HCT116 (cell line): Measurements from ENCODE around the gene DNMT3A. TPM values are rescaled to one million over a fixed set of nuclear protein-coding genes. Genes with fewer than 3 reads are reported as not detected.

Source experiments
- ATAC-seq: fragments of 200-7000 bp; cut with Tn5 transposase; 2 replicates; pipeline ENCODE4 v1.9.1; 2020; ENCODE audit warnings: mild to moderate bottlenecking, moderate library complexity
- BruUV-seq: library from RNA; stranded (reverse); fragments of 400-500 nt; replicated peaks from 2 replicates; lab custom pipeline; 2021; lab: Mats Ljungman, UMichigan
- CTCF ChIA-PET: fragments of 300-600 bp; sonication (Branson Sonifier 250); formaldehyde crosslinking; loops from one replicate; lab custom pipeline; 2021; ENCODE audit warnings: antibody characterized with exemption; lab: Charles Lee
- POLR2A ChIA-PET: fragments of 300-600, 350-600 bp; sonication (Branson Sonifier 250); formaldehyde crosslinking; loops from one replicate; lab custom pipeline; 2021; ENCODE audit warnings: antibody characterized with exemption; lab: Charles Lee
- RAD21 ChIA-PET, 2 experiments: fragments of 300-600 bp; sonication (Branson Sonifier 250); formaldehyde crosslinking; loops; one replicate each; lab custom pipeline; 2023; ENCODE audit warnings: low total read pairs in 2 of 2; ENCODE audit not compliant: uncharacterized antibody in 2 of 2, unreplicated experiment in 2 of 2, low non-redundant PET in 1 of 2; lab: Charles Lee
- DNase-seq: peaks from one replicate; pipeline ENCODE4 v3.0.0-alpha.2; 2010; ENCODE audit warnings: low read depth, low spot score
- H2AFZ ChIP-seq: fragments of 200-600 bp; shearing (Covaris generic), sonication (generic); 2 replicates; pipeline ENCODE4 v1.6.1; 2017; ENCODE audit warnings: low read depth, mixed run types, mixed read lengths, antibody characterized with exemption, low read length; ENCODE audit not compliant: poor library complexity, severe bottlenecking
- H3K27ac ChIP-seq: 2 replicates; pipeline ENCODE4 v1.5.1; 2012; ENCODE audit warnings: low read depth, low read length
- H3K27me3 ChIP-seq: fragments of 200-600 bp; sonication (generic); 2 replicates; pipeline ENCODE4 v1.6.1; 2016; ENCODE audit warnings: mixed run types, low read length, mixed read lengths; ENCODE audit not compliant: insufficient read depth
- H3K36me3 ChIP-seq, 2 experiments: fragments of 200-500 bp in 1 of 2; fragments of 200-600 bp in 1 of 2; sonication (Bioruptor generic) in 1 of 2; sonication (generic) in 1 of 2; 2 replicates each; pipeline versions ENCODE4 v1.5.1 to v1.6.1; 2014 to 2016; ENCODE audit warnings: low read length in 2 of 2, inconsistent platforms in 1 of 2, mixed read lengths in 1 of 2, mixed run types in 1 of 2; ENCODE audit not compliant: insufficient read depth in 2 of 2, control insufficient read depth in 1 of 2
- H3K4me1 ChIP-seq, 2 experiments: fragments of 200-600 bp in 1 of 2; sonication (generic) in 1 of 2; 2 replicates each; pipeline versions ENCODE4 v1.5.1 to v1.6.1; 2012 to 2017; ENCODE audit warnings: low read length in 2 of 2, inconsistent platforms in 1 of 2, mild to moderate bottlenecking in 1 of 2, mixed read lengths in 1 of 2, mixed run types in 1 of 2, moderate library complexity in 1 of 2; ENCODE audit not compliant: insufficient read depth in 2 of 2, control insufficient read depth in 1 of 2
- H3K4me2 ChIP-seq: fragments of 200-600 bp; sonication (generic); 2 replicates; pipeline ENCODE4 v1.6.1; 2017; ENCODE audit warnings: mixed run types, low read length, mixed read lengths
- H3K4me3 ChIP-seq, 2 experiments: fragments of 200-600 bp in 1 of 2; sonication (generic) in 1 of 2; replicated peaks in 1 of 2; 2 replicates each; pipeline ENCODE4 v1.5.1; 2011 to 2016; ENCODE audit warnings: low read length in 2 of 2, control low read depth in 1 of 2, low read depth in 1 of 2, mild to moderate bottlenecking in 1 of 2, mixed read lengths in 1 of 2, mixed run types in 1 of 2
- H3K79me2 ChIP-seq: fragments of 200-600 bp; sonication (generic); 2 replicates; pipeline ENCODE4 v1.6.1; 2017; ENCODE audit warnings: mild to moderate bottlenecking, mixed run types, low read length, moderate library complexity, mixed read lengths; ENCODE audit not compliant: insufficient read depth
- H3K9ac ChIP-seq: fragments of 200-600 bp; sonication (generic); 2 replicates; pipeline ENCODE4 v1.6.1; 2016; ENCODE audit warnings: low read length, mixed read lengths
- H3K9me2 ChIP-seq: fragments of 200-600 bp; sonication (generic), shearing (Covaris generic); 2 replicates; pipeline ENCODE4 v1.6.1; 2017; ENCODE audit warnings: mixed run types, mild to moderate bottlenecking, moderate library complexity; ENCODE audit not compliant: insufficient read depth
- H3K9me3 ChIP-seq, 2 experiments: fragments of 200-500 bp in 1 of 2; fragments of 200-600 bp in 1 of 2; sonication (Bioruptor generic) in 1 of 2; sonication (generic) in 1 of 2; 2 replicates each; pipeline ENCODE4 v1.6.1; 2014 to 2017; ENCODE audit warnings: low read length in 2 of 2, mixed read lengths in 2 of 2, inconsistent platforms in 1 of 2, low read depth in 1 of 2, mild to moderate bottlenecking in 1 of 2, mixed run types in 1 of 2, moderate library complexity in 1 of 2; ENCODE audit not compliant: control insufficient read depth in 1 of 2, insufficient read depth in 1 of 2
- H4K20me1 ChIP-seq: fragments of 200-600 bp; sonication (generic), shearing (Covaris generic); 2 replicates; pipeline ENCODE4 v1.6.1; 2017; ENCODE audit warnings: mixed run types, mild to moderate bottlenecking, moderate library complexity; ENCODE audit not compliant: insufficient read depth
- CBX3 ChIP-seq: IDR thresholded peaks from 2 replicates; pipeline ENCODE4 v1.6.1; 2012; ENCODE audit warnings: low read depth
- CEBPB ChIP-seq: IDR thresholded peaks from 2 replicates; pipeline ENCODE4 v1.6.1; 2012; ENCODE audit warnings: low read depth
- EGR1 ChIP-seq: IDR thresholded peaks from 2 replicates; pipeline ENCODE4 v1.6.1; 2012; ENCODE audit warnings: low read depth
- ELF1 ChIP-seq: IDR thresholded peaks from 2 replicates; pipeline ENCODE4 v1.6.1; 2012; ENCODE audit warnings: low read depth, borderline replicate concordance
- EZH2 ChIP-seq: fragments of 200-600 bp; sonication (generic); IDR thresholded peaks from 2 replicates; pipeline ENCODE4 v1.6.1; 2017; ENCODE audit warnings: antibody characterized with exemption, mixed run types
- EZH2phosphoT487 ChIP-seq: fragments of 200-600 bp; IDR thresholded peaks from 2 replicates; pipeline ENCODE4 v1.6.1; 2018; ENCODE audit warnings: antibody characterized with exemption, borderline replicate concordance
- POLR2AphosphoS5 ChIP-seq: IDR thresholded peaks from 2 replicates; pipeline ENCODE4 v1.6.1; 2011; ENCODE audit warnings: mild to moderate bottlenecking, low read depth, low read length, moderate library complexity
- RAD21 ChIP-seq: IDR thresholded peaks from 2 replicates; pipeline ENCODE4 v1.6.1; 2012; ENCODE audit warnings: low read depth, mild to moderate bottlenecking
- SP1 ChIP-seq: IDR thresholded peaks from 2 replicates; pipeline ENCODE4 v1.6.1; 2012; ENCODE audit warnings: low read depth
- YY1 ChIP-seq: IDR thresholded peaks from 2 replicates; pipeline ENCODE4 v1.6.1; 2011; ENCODE audit warnings: low read length, low read depth, moderate library complexity, mild to moderate bottlenecking; ENCODE audit not compliant: insufficient replicate concordance; ENCODE audit errors: extremely low read depth
- ZNF274 ChIP-seq: fragments of 200-500 bp; sonication (Bioruptor generic); IDR thresholded peaks from 2 replicates; pipeline ENCODE4 v1.6.1; 2014; ENCODE audit warnings: mild to moderate bottlenecking, low read depth, low read length, inconsistent platforms
- intact Hi-C: fragments of 100-400 bp; cut with micrococcal nuclease; formaldehyde crosslinking; loops from 2 replicates; pipeline ENCODE4 v1.10.0; 2022
- total RNA-seq: library from RNA; stranded (reverse); gene quantifications from one replicate; pipeline ENCODE4 v1.2.1, GENCODE V29; 2021; ENCODE audit not compliant: unreplicated experiment
- TF ChIP-seq, protein P1 (sequence below): IDR thresholded peaks from 2 replicates; pipeline ENCODE4 v1.6.1; 2012
- TF ChIP-seq, protein P2 (sequence below): IDR thresholded peaks from 2 replicates; pipeline ENCODE4 v1.6.1; 2011; ENCODE audit warnings: mild to moderate bottlenecking, low read length, moderate library complexity; ENCODE audit not compliant: insufficient replicate concordance; ENCODE audit errors: extremely low read depth
- TF ChIP-seq, protein P3 (sequence below): IDR thresholded peaks from 2 replicates; pipeline ENCODE4 v1.6.1; 2012; ENCODE audit warnings: low read depth
- TF ChIP-seq, protein P4 (sequence below), 3 experiments: fragments of 200-600 bp in 1 of 3; sonication (generic) in 1 of 3; IDR thresholded peaks in 2 of 3; conservative IDR thresholded peaks in 1 of 3; 2 replicates each; pipeline ENCODE4 v1.5.1; 2012 to 2017; ENCODE audit warnings: low read depth in 2 of 3, low read length in 2 of 3, antibody characterized with exemption in 1 of 3, borderline replicate concordance in 1 of 3, control low read depth in 1 of 3, mild to moderate bottlenecking in 1 of 3, mixed read lengths in 1 of 3, mixed run types in 1 of 3, moderate library complexity in 1 of 3; ENCODE audit not compliant: insufficient read depth in 1 of 3

The DNMT3A gene
- total RNA-seq, 1 experiment from 2014 or later: 14.3 TPM

DNA sequence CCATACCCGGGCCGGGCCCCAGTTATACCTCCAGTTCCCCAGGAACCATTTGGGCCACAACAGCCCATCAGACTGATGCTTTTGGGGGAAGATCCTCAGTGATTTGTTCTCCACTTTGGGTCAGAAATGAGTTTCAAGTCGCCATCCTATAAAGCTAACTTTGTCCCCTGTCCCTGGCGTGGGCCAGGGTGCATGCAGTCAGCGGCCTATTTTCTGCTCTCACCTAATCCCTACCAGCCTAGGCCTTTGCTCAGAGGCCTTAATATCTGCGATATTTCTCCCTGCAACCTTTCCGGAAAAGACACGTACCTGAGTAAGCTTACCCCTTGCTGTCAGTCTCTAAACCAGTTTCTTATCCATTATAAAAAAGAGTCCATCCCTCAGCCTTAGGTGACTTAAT, 7.2 kb downstream of the DNMT3A start:
- ChIA-PET CTCF (no interaction called here), RAD21 (no interaction called here), POLR2A (no interaction called here)
- Histone ChIP-seq H3K4me1 (no peaks in the 10 kb centered on the region), H3K27me3 (no peaks in the 10 kb centered on the region), H3K27ac (no peak overlapping the region), H3K9me3 (no peaks in the 10 kb centered on the region), H3K9ac (no peak overlapping the region), H3K9me2 (no peaks in the 10 kb centered on the region), H3K36me3 (no peaks in the 10 kb centered on the region), H2AFZ (no peak overlapping the region), H3K4me2 (no peak overlapping the region), H4K20me1 (no peaks in the 10 kb centered on the region), H3K79me2 (peaks cover 9% of the 10 kb centered on the region; the same call in 1 of the 2 replicates), H3K4me3 (no peak overlapping the region)
- DNase-seq (no peak), ATAC-seq (no peak)
- BruUV-seq: no TSS peak
- TF ChIP-seq YY1 (no peak), EZH2 (no peak), RAD21 (no peak), CBX3 (no peak), EZH2phosphoT487 (no peak), SP1 (no peak), EGR1 (no peak), ELF1 (no peak), ZNF274 (no peak), POLR2AphosphoS5 (no peak), CEBPB (no peak)
- TF ChIP-seq, protein P1, sequence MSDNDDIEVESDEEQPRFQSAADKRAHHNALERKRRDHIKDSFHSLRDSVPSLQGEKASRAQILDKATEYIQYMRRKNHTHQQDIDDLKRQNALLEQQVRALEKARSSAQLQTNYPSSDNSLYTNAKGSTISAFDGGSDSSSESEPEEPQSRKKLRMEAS: no peak
- TF ChIP-seq, protein P2, sequence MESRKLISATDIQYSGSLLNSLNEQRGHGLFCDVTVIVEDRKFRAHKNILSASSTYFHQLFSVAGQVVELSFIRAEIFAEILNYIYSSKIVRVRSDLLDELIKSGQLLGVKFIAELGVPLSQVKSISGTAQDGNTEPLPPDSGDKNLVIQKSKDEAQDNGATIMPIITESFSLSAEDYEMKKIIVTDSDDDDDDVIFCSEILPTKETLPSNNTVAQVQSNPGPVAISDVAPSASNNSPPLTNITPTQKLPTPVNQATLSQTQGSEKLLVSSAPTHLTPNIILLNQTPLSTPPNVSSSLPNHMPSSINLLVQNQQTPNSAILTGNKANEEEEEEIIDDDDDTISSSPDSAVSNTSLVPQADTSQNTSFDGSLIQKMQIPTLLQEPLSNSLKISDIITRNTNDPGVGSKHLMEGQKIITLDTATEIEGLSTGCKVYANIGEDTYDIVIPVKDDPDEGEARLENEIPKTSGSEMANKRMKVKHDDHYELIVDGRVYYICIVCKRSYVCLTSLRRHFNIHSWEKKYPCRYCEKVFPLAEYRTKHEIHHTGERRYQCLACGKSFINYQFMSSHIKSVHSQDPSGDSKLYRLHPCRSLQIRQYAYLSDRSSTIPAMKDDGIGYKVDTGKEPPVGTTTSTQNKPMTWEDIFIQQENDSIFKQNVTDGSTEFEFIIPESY: no peak
- TF ChIP-seq, protein P3, sequence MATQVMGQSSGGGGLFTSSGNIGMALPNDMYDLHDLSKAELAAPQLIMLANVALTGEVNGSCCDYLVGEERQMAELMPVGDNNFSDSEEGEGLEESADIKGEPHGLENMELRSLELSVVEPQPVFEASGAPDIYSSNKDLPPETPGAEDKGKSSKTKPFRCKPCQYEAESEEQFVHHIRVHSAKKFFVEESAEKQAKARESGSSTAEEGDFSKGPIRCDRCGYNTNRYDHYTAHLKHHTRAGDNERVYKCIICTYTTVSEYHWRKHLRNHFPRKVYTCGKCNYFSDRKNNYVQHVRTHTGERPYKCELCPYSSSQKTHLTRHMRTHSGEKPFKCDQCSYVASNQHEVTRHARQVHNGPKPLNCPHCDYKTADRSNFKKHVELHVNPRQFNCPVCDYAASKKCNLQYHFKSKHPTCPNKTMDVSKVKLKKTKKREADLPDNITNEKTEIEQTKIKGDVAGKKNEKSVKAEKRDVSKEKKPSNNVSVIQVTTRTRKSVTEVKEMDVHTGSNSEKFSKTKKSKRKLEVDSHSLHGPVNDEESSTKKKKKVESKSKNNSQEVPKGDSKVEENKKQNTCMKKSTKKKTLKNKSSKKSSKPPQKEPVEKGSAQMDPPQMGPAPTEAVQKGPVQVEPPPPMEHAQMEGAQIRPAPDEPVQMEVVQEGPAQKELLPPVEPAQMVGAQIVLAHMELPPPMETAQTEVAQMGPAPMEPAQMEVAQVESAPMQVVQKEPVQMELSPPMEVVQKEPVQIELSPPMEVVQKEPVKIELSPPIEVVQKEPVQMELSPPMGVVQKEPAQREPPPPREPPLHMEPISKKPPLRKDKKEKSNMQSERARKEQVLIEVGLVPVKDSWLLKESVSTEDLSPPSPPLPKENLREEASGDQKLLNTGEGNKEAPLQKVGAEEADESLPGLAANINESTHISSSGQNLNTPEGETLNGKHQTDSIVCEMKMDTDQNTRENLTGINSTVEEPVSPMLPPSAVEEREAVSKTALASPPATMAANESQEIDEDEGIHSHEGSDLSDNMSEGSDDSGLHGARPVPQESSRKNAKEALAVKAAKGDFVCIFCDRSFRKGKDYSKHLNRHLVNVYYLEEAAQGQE: no peak
- TF ChIP-seq, protein P4, sequence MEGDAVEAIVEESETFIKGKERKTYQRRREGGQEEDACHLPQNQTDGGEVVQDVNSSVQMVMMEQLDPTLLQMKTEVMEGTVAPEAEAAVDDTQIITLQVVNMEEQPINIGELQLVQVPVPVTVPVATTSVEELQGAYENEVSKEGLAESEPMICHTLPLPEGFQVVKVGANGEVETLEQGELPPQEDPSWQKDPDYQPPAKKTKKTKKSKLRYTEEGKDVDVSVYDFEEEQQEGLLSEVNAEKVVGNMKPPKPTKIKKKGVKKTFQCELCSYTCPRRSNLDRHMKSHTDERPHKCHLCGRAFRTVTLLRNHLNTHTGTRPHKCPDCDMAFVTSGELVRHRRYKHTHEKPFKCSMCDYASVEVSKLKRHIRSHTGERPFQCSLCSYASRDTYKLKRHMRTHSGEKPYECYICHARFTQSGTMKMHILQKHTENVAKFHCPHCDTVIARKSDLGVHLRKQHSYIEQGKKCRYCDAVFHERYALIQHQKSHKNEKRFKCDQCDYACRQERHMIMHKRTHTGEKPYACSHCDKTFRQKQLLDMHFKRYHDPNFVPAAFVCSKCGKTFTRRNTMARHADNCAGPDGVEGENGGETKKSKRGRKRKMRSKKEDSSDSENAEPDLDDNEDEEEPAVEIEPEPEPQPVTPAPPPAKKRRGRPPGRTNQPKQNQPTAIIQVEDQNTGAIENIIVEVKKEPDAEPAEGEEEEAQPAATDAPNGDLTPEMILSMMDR (IDR thresholded peaks at IDR 0.05 in 2 of 3, conservative IDR thresholded peaks at IDR 0.05 in 1 of 3; ENCODE audit: borderline replicate concordance in 1 of 3, insufficient read depth in 1 of 3, low read depth in 2 of 3, low read length in 2 of 3): no peak
- intact Hi-C loops: no loop called here
